Measurements from ENCODE around the gene SFXN2. TPM values are rescaled to one million over a fixed set of nuclear protein-coding genes. Genes with fewer than 3 reads are reported as not detected.

Gene SFXN2
- total and polyA plus RNA-seq, 12 donors: 0.91 to 12.2 (median 5.7) TPM

- Histone ChIP-seq H3K9me3 (replicated peaks in 1 of 3) (no peaks in the 10 kb centered on the region), H3K27ac (no peak overlapping the region), H3K36me3 (replicated peaks in 1 of 2) (no peaks in the 10 kb centered on the region), H3K4me1 (replicated peaks in 1 of 2) (no peaks in the 10 kb centered on the region), H3K27me3 (no peaks in the 10 kb centered on the region), H3K4me3 (no peak overlapping the region)
- DNase-seq: no peak
- intact Hi-C loops (cut with DNase I): no loop called here
- TF ChIP-seq CTCF (IDR thresholded peaks at IDR 0.05): no peak
- no peak for TF ChIP-seq POLR2A (IDR thresholded peaks at IDR 0.05)
- WGBS, 4 donors: 71 to 73% (median 72%) methylated on average over 2 of the region's 2 CpGs
These were observed 8.9 kb upstream of the SFXN2 start for GRCh38 chr10:102705531-102705930.

- intact Hi-C loops (cut with DNase I): no loop called here
- TF ChIP-seq CTCF (IDR thresholded peaks at IDR 0.05) (no peak), POLR2A (IDR thresholded peaks at IDR 0.05) (no peak)
- Histone ChIP-seq H3K27ac (no peak overlapping the region), H3K36me3 (replicated peaks in 1 of 2) (no peaks in the 10 kb centered on the region), H3K4me1 (replicated peaks in 1 of 2) (peaks cover 0 to 24% of the 10 kb centered on the region in 2 donors), H3K9me3 (replicated peaks in 1 of 3) (no peaks in the 10 kb centered on the region), H3K27me3 (no peaks in the 10 kb centered on the region), H3K4me3 (no peak overlapping the region)
- WGBS, 4 donors: 37 to 49% (median 40%) methylated on average over 4 of the region's 4 CpGs
- no peak for DNase-seq
These were observed 3.8 kb upstream of the SFXN2 start for GRCh38 chr10:102710609-102711008.

GRCh38 chr10:102712089-102712488 is 2.3 kb upstream of the SFXN2 start:
- intact Hi-C loops (cut with DNase I): no loop called here
- H3K4me1 ChIP-seq (replicated peaks in 1 of 2): peaks cover 0 to 26% of the 10 kb centered on the region in 2 donors

GRCh38 chr10:102712843-102713538 is 1.4 kb upstream of the SFXN2 start:
- H3K27me3 ChIP-seq: no peaks in the 10 kb centered on the region
- no peaks in the 10 kb centered on the region for H3K36me3 ChIP-seq (replicated peaks in 1 of 2)
- peak overlapping the region in 2 of 4 donors; percentile 86 to 97 for H3K4me3 ChIP-seq
- peaks cover 0 to 30% of the 10 kb centered on the region in 2 donors for H3K4me1 ChIP-seq (replicated peaks in 1 of 2)
- TF ChIP-seq POLR2A (IDR thresholded peaks at IDR 0.05) (no peak), CTCF (IDR thresholded peaks at IDR 0.05) (no peak)
- H3K9me3 ChIP-seq (replicated peaks in 1 of 3): no peaks in the 10 kb centered on the region
- peak overlapping the region in 4 of 5 donors; percentile 69 to 85 (median 80) for H3K27ac ChIP-seq
- intact Hi-C loops (cut with DNase I): no loop called here
- 6 to 11% (median 10%) methylated on average over 8 of the region's 8 CpGs for WGBS, 4 donors
- no peak for DNase-seq

More at GRCh38 chr10:102712089-102712488, 2.3 kb upstream of the SFXN2 start:
- H3K4me3 ChIP-seq: no peak overlapping the region
- no peak overlapping the region for H3K27ac ChIP-seq
- no peak for TF ChIP-seq POLR2A (IDR thresholded peaks at IDR 0.05)
- TF ChIP-seq CTCF (IDR thresholded peaks at IDR 0.05): no peak
- no peaks in the 10 kb centered on the region for H3K27me3 ChIP-seq
- H3K36me3 ChIP-seq (replicated peaks in 1 of 2): no peaks in the 10 kb centered on the region
- no peak for DNase-seq
- H3K9me3 ChIP-seq (replicated peaks in 1 of 3): no peaks in the 10 kb centered on the region
- WGBS, 4 donors: 84 to 87% (median 85%) methylated on average over 4 of the region's 4 CpGs

Data from adrenal gland (tissue), 12 donors.